Activated CD8-positive, alpha-beta memory T cell treated with anti-CD3 and anti-CD28 coated beads, Interleukin-2, amount 50 U/mL, for 1 hour (primary cell): ENCODE results near the gene SEC11A.
A peak's percentile ranks its signal among the peaks of the same experiment; 100 is the strongest.
"Not testable (repeated sequence)": the region's sequence is repeated elsewhere in the genome, so short reads cannot be mapped to it uniquely, and the experiment has no call there.

Experiments
- DNase-seq: peaks from one replicate; pipeline ENCODE4 v3.0.0-alpha.2; 2020; ENCODE audit errors: extremely low read depth

The SEC11A gene

DNA sequence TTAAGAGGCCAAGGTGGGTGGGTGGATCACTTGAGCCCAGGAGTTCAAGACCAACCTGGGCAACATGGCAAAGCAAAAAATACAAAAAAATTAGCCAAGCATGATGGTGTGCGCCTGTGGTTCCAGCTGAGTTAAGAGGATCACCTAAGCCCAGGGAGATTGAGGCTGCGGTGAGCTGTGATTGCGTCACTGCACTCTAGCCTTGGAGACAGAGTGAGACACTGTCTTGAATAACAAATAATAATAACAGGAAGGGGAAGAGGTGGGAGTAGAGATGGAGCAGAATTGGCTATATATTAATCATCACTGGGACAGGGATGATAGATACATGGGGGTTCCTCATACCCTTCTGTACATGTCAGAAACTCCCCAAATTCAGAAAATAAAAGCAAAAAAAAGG lies 34.1 kb downstream of the SEC11A start:
- no peak for DNase-seq

DNA sequence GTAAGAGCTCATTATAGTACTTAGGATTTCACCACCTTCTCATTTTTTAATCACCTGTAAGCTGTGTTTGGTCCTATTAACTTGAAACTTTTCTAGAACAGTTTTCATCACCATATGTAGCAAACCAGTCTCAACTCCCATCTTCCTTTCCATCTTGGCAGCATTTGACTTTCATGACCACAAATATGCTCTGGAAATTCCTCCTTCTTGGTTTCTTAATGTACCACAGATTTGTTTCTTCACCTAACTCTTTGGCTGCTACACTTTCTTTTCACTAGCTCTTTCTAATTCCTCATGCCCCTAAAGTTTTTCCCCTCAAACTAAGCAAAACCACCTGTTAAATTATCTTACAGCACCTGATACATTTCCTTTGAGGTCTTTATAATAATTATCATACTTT lies 44.7 kb downstream of the SEC11A start:
- DNase-seq, result no peak

DNA sequence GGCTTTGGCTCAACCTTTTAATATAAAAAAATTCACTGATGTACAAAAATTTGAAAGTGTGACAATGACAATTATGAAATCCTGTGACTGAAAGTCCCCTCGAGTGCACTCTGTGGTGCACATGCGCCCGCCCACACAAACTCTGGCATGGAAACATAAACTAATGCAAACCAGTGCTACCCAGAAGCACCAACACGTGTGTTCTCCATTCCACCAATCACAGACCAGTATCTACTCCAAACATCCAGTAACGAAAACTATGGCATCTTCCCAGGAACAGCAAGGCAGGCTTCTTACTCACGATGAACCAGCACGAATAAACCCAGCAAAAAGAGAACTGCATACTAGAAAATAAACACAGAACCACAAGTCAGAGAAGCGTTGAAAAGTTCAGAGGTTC lies 46.2 kb downstream of the SEC11A start:
- DNase-seq, result no peak

DNA sequence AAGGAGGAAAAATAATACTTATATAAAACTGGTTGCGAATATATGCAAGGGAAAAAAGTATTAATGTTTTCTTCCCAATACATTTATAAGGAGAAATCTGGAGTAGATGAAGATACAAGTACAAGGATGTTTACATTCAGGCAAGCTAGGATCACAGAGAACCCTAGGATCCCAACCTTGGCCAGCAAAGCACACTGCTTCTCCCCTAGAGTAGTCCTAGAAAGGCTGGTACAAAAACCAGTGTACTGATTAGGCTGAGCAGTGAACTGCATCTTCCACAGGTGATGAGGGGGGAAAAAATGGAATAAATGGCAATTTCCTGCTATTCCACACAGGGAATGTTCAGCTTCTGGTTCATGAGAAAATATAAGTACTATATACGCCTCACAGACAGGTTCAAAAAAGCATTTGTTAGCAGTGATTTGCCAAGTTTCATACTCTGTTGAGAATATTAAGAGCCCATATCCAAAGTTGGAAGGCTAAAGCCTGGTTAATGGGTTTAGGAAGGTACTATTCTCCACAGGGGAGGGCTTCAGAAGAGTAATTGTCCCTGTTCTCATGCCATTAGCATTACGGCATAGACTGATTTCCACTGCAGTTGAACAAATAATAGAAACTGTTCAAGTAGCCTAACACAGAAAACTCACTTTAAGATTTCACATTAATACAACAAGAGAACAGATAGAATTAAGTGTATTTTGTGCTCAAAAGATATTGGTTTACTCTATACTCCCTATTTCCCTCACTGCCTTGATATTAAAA lies 47.5 kb downstream of the SEC11A start:
- DNase-seq, result no peak

DNA sequence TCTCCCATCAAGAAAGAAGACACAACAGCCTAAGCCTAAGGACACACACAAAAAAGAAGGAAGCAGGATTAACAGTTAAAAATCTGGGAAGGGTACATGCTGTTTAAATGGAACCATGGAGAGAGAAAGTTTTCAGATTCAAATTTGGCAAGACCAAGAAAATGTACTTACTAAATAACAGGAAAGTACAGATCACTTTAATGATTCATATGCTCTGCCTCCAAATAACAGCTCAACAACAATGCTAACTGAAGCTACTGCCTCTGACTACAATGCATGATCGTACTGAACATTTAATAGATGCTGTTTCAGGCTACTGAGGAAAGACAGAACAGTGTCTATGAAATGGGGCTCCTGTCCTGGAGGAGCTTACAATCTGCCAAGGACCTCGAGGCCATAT lies 49.6 kb downstream of the SEC11A start:
- DNase-seq, result no peak

DNA sequence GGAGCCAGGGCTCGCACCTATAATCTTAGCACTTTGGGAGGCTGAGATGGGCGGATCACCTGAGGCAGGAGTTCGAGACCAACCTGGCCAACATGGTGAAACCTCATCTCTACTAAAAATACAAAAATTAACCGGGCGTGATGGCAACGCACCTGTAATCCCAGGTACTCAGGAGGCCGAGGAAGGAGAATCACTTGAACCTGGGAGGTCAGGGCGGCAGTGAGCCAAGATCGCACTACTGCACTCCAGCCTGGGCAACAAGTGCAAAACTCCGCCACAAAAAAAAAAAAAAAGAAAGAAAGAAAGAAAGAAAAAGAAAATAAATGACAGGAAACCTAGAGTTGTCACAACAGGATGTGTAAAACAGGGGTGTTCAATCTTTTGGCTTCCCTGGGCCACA lies 54.9 kb downstream of the SEC11A start:
- DNase-seq, result no peak

DNA sequence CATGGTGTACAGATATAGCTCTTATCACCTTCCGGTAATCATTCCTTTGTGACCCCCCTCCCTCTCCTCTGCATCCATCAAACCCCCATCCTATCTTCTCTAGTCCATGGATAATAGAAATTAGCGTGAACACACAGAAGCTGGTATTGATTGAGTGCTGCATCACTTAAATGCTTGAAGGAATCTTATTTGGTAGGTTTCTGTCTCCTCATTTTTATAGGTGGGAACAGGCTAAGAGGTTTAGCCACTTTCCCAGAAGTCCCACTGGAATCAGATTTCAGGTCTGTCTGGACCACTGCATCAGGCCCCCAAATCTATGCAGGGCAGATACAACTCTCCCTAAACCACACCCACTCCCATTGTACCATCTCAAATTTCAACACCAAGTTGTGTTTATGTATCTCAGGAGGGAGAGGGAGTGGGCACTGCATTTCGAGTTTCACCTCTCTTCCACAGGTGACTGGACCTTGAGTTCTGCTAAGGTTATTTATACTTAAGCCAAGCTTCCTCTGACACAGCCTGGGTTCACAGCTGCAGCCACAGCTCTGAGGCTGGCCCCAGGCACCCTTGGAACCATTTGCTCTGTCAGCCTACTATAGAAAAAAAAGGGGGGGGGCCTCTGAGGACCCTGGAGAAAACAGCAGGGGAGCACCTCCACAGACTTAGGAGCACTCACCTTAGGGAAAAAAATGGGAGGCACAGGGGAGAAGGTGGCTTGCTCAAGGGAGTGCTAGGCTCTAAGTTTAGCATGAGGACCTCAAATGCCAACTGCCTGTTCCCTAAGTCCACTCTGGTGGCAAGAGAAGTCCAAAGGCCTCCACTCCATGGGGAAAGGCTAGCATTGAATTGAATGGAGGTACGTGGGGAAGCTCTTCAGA lies 55.8 kb downstream of the SEC11A start:
- no peak for DNase-seq

DNA sequence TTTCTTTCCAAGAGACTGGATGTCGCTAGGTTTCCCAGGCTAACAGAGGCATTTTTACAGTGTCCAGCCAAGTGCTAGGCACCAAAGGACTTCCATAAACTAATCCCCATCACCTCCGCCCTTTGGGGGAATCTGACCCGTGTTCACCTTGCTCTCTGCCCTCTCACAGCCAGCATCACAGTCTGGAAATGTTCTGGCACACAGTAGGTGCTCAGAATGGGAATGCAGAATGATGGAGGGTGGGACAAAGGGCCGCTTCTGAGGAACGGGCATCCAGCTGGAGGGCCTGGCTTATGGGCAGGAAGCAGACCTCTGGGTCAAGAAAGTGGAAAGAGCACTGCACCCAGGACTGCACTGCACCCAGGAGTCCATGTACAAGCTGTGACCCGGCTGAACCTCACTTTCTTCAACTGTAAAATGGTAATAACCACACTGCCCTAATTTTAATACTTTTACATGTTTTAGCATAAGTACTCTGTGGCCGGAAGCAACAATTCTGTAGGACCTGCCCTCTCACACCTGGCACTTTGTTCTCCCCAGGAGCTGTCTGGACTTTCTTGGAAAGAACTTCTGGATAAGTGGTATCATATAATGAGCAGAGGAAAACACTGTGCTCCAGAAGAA lies 57.0 kb downstream of the SEC11A start:
- DNase-seq, result no peak

DNA sequence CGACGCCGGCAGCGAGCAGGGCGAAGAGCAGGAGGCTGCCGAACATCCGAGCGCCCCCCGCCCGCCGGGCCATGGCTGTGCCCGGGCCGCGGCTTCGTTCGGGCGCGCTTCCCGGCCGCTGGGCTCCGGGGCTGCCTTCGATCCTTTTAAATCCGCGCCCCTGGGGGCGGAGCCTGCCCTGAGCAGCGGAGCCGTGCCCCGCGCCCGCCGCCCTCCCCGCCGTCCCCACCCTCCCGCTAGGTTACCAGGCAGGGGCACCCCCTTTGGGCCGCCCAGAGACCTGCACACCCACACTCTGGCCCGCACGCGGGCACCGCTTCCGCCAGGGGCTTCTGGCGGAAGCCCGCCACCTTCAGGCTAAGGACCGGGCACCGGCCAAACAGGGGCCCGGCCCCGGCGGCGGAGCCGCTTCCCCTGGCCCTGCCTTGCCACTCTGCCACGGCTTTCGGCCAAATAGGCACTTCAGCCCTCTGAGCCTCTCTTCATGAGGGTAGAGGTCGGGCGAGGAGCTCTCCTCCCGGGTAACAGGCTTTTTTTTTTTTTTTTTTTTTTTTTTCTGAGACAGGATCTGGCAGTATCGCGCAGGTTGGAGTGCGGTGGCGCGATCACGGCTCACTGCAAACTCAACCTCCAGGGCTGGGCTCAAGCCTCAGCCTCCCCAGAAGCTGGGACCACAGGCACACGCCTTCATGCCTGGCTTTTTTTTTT lies 57.7 kb downstream of the SEC11A start, which contains the start of gene NMB:
TSS of gene NMB (minus strand) at position 120 of the 708 bp plus-strand sequence. CDS start at position 73, 47 bp downstream.
- peak; percentile 62 for DNase-seq

DNA sequence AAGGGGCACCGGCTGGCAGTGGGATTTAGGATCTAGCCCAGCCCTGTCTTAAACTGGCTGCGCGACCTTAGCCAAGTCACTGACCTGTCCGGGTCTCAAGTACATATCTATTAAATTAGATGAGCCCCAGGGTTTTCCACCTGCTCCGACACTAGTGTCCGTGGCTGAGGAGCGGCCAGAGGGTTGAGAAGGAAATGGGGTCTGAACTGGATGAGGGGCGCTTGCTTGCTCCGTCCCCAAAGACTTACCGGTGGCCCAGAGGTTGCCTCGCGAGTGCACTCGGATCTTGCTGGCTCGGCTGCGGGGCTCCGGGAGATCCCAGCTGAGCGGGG lies 58.2 kb downstream of the SEC11A start:
- DNase-seq, result no peak

DNA sequence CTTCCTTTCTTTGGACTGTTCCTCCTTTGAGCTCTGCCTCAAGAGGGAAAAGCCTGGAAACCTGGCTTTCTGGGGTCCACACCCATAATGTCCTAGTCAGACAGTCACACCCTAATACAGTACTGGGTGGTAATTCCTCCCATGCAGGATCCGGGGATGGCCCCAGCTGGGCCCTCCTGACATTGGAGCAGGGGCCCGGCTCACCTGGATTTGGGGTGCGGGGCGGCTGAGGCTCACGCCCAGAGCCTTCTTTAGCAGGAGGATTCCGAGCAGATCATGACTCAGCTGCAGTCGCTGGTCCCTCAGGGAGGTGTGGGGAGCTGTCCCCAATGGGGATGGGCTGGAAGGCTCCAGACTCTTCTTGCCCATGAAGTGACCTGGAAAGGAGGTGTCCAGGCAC lies 59.0 kb downstream of the SEC11A start:
- no peak for DNase-seq

DNA sequence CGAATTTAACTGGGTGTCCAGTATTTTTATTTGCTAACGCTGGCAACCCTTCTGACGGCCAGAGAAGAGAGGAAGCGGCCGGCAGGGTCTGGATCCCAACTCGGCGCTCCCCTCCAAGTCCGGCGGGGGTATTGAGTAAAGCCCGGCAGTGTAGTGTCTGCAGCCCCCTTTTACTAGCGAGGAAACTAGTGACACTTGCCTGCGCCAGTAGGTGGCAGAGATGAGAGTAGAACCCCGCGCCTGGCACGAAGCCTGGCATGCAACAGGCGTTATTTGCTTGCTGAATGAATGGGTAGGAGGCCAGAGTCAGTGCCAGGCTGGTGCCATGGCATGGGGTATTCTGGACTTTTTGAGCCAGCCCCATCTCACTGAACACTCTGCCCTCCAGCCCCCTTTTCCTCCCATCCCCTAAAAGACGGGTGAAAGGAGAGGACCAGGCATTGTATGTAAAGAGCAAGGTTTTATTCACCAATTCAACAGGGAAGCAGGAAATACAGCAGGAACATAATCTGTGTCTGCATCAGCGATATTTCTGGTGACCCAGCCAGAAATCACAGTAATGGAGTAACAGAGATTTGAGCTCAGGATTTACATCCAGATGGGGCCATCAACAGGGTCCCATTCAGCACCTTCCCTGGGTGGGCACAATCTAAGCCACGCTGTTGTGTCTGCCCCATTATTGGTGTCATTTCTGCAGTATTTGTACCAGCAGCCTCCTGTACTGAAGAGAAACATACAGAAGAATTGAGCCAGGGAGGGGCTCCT lies 61.1 kb downstream of the SEC11A start:
- peak; percentile 52 for DNase-seq

DNA sequence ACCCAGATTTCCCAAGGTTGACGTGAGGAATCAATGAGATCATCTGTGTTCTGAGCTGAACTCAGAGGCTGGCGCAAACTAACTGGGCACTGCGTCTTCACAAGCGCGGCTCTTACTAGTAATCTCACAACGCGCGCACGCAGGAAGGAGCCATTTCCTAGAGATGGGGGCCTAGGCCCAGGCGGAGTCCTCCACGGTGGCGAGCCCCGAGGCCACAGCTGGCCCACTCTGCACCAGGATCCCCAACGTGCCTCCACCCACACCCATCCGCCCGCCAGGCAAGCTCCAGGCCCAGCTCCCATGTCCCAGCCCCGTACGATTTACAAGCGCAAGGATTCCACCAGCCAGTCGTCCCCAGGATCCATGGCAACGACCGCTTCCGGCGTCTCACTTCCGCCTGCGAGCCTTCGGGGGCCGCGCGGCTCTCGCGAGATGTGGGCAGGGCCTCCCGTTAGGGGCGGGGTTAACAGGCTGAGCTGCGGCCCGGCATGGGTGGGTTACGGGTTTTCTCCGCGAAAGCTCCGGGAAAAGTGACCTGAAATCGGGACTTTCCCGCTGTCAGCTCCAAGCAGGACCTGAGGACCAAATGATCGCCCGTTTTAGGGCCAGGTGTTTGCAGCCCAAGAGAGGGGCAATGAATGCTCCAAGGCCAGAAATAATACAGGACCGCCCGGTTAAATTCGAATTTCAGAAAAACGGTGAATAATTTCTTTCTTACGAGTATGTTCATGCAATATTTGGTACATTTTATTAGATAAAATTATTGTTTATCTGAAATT lies 61.8 kb downstream of the SEC11A start, which contains the start of gene WDR73:
TSS of gene WDR73 (minus strand) at position 374 of the 779 bp plus-strand sequence. CDS start at position 365, 9 bp downstream.
- peak; percentile 87 for DNase-seq

DNA sequence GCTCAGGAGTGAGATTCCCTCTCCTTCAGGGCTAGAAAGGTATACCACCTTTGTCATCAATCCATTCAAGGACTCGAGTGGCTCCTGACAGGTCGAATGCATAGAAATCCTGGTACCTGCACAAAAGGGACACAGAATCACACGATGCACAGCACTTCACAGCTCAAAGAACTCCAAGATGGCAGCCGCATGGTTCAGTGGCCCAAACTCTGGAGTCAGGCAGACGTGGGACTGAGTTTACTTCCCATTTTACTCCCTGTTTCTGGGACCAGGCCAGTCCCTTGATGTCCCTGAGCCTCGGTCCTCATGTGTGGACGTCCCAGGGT lies 62.4 kb downstream of the SEC11A start:
- DNase-seq, result no peak

DNA sequence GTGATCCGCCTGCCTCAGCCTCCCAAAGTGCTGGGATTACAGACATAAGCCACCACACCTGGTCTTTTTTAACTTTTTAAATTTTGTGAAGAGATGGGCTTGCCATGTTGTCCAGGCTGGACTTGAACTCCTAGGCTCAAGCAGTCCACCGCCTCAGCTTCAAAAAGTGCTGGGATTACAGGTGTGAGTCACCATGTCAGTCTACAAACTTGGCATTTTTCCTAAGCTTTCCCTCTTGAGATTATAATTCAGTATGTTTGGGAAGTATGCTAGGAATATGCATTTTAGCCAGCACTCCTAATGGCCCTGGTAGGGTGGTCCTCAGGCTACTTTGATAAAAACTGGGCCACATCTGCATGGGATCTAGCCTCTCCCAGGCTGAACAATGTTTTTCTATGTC lies 66.2 kb downstream of the SEC11A start:
- DNase-seq, result no peak

DNA sequence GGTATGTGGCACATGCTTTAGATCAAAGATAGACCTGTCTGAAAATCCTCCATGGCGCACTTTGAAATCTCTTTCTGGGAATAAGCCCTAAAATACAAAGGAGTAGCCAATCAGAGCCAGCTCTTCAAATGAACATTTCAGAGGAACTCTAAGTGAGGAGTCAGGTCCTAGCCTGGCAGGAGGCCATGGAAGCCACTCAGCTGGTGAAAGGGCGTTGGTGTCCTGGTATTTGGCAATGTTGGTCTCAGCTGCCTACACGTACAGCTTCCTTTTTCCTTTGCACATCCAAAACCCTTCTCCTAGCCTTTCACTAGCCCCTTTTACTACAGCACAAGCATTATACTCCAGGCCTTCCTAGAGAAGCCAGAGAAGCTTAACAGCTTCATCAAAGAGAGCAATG lies 67.4 kb downstream of the SEC11A start:
- no peak for DNase-seq

DNA sequence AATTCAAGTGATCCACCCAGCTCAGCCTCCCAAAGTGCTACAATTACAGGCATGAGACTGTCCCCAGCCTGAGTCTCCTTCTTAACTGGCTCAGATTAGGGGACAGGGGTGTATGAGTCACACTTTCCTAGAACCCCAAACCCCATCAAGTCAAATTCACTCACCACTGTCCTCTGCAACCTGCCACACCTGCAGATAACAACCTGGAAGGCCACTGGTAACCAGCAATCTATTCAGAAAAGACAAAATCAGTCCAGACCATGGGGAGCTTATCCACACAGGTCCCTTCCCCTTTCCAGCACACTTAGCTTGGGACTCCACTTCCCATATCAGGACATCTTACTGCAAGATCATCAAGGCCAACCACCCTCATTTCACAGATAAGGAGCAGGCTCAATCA lies 68.2 kb downstream of the SEC11A start:
- no peak for DNase-seq

DNA sequence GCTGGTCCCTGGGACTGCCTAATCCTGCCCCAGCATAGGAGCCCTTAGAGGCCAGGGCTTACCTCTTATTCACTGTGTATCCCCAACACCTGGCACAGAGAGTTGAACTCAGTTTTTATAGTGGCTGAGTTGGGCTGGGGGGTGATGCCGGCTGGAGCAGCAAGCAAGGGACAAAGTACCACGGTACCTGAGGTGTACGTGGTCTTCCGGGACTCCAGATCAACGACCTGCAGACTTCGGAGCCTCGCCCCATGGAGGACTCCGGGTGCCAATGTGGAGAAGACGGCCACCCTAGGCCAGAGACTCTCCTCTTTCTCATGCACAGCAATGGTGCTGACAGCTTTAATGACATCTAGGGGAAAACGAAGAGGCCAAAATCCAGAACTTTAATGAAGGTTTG lies 69.9 kb downstream of the SEC11A start:
- no peak for DNase-seq

DNA sequence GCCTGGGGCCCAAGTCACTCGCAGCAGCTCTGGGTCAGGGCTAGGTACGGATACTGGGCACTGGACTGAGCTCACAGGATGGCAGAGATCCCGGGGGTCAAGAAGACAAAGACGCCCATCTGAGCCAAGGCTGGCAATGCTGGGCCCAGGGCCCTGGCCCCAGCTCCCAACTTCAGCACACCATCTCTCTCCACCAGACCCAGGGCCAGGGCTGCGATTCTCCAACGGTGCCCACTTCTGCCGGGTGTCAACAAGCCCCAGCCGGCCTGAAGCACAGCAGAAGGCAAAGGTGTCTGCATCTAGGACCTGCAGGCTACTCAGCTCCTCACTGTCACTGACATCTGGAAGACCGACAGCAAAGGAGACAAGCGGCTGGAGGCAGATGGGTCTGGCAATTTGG lies 70.4 kb downstream of the SEC11A start:
- DNase-seq, result no peak

DNA sequence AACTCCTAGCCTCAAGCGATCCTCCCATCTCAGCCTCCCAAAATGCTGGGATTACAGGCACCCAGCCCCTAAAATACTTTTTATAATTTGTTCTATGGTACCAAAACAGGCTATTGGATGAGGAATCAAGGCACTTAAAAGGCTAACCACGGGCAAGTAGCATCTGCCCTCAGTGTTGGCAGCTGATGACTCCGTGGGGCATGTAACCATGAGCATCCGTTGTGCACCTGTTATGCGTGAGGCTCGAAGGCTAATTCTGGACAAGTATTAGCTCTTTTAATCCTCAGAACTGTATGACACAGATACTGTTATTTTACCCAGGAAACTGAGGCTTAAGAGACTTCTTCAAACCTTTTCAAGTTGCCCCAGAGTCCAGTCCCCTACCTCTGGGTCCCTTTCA lies 72.1 kb downstream of the SEC11A start:
- DNase-seq, result no peak

DNA sequence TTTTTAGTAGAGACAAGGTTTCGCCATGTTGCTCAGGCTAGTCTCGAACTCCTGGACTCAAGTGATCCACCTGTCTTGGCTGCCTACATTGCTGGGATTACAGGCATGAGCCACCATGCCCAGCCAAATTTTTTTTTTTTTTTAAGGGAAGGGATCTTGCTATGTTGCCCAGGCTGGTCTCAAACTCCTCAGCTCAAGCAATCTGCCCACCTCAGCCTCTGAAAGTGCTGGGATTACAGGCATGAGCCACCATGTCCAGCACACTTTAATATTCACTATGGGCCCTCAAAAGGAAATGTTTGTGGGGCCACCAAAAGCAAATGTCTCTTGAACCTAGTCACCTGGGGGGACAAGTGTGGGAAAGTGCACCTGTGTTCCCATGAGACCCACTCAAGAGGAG lies 73.3 kb downstream of the SEC11A start:
- DNase-seq, result not testable (repeated sequence)
